HTERT RPE-1 (cell line): ENCODE results near the gene INPP4B.

Source experiments
- in situ Hi-C: fragments of 300-500 bp; cut with MboI; formaldehyde crosslinking; loops from 4 replicates; pipeline ENCODE4 v1.14.3; 2020; ENCODE audit warnings: low sequenced_read_pairs

The INPP4B gene

GRCh38 chr4:142356118-142356759 is 489.9 kb downstream of the INPP4B start:
- in situ Hi-C loops = no loop called here

- in situ Hi-C loops = no loop called here
Measured at GRCh38 chr4:142355421-142355930, 490.6 kb downstream of the INPP4B start.

GRCh38 chr4:142354794-142355420 is 491.2 kb downstream of the INPP4B start:
- in situ Hi-C loops = no loop called here

GRCh38 chr4:142354041-142354440 is 492.1 kb downstream of the INPP4B start:
- in situ Hi-C loops = no loop called here

GRCh38 chr4:142353149-142353738 is 492.9 kb downstream of the INPP4B start:
- in situ Hi-C loops = no loop called here

- in situ Hi-C loops = no loop called here
Measured at GRCh38 chr4:142352712-142353111, 493.4 kb downstream of the INPP4B start.

- in situ Hi-C loops = no loop called here
Measured at GRCh38 chr4:142351958-142352357, 494.1 kb downstream of the INPP4B start.

GRCh38 chr4:142350871-142351270 is 495.2 kb downstream of the INPP4B start:
- in situ Hi-C loops = no loop called here

GRCh38 chr4:142348613-142349021 is 497.5 kb downstream of the INPP4B start:
- in situ Hi-C loops = no loop called here

GRCh38 chr4:142347241-142347640 is 498.9 kb downstream of the INPP4B start:
- in situ Hi-C loops = no loop called here

GRCh38 chr4:142345924-142346323 is 500.2 kb downstream of the INPP4B start:
- in situ Hi-C loops = no loop called here

- in situ Hi-C loops = no loop called here
Measured at GRCh38 chr4:142341268-142341667, 504.8 kb downstream of the INPP4B start.

- in situ Hi-C loops = no loop called here
Measured at GRCh38 chr4:142339053-142339452, 507.0 kb downstream of the INPP4B start.

- in situ Hi-C loops = no loop called here
Measured at GRCh38 chr4:142336251-142336934, 509.7 kb downstream of the INPP4B start.

GRCh38 chr4:142334931-142335330 is 511.2 kb downstream of the INPP4B start:
- in situ Hi-C loops = no loop called here

- in situ Hi-C loops = no loop called here
Measured at GRCh38 chr4:142331646-142332045, 514.5 kb downstream of the INPP4B start.

GRCh38 chr4:142331132-142331531 is 515.0 kb downstream of the INPP4B start:
- in situ Hi-C loops = no loop called here

- in situ Hi-C loops = no loop called here
Measured at GRCh38 chr4:142330311-142330710, 515.8 kb downstream of the INPP4B start.

GRCh38 chr4:142329313-142329712 is 516.8 kb downstream of the INPP4B start:
- in situ Hi-C loops = no loop called here

GRCh38 chr4:142326181-142326580 is 519.9 kb downstream of the INPP4B start:
- in situ Hi-C loops = no loop called here

- in situ Hi-C loops = no loop called here
Measured at GRCh38 chr4:142324572-142324971, 521.5 kb downstream of the INPP4B start.

GRCh38 chr4:142322996-142323395 is 523.1 kb downstream of the INPP4B start:
- in situ Hi-C loops = no loop called here
